WERI-Rb-1 (cell line): ENCODE measurements around the gene S100PBP.

Experiments used
- DNase-seq: peaks from one replicate; pipeline ENCODE4 v3.0.0-alpha.2; 2020
- H3K27ac ChIP-seq: fragments of 250-450 bp; sonication (Bioruptor Pico); 2 replicates; pipeline ENCODE4 v1.5.1; 2020; ENCODE audit warnings: mild to moderate bottlenecking, moderate library complexity
- H3K27me3 ChIP-seq: fragments of 250-450 bp; sonication (Bioruptor Pico); 2 replicates; pipeline ENCODE4 v1.5.1; 2021; ENCODE audit warnings: mild to moderate bottlenecking, low read depth, moderate library complexity; ENCODE audit not compliant: insufficient read depth, severe bottlenecking
- H3K36me3 ChIP-seq: fragments of 250-450 bp; sonication (Bioruptor Pico); 2 replicates; pipeline ENCODE4 v1.5.1; 2020; ENCODE audit warnings: mild to moderate bottlenecking, moderate library complexity
- H3K4me3 ChIP-seq: 2 replicates; pipeline ENCODE4 v1.5.1; 2011; ENCODE audit warnings: low read depth, mild to moderate bottlenecking, control low read depth, low read length
- H3K9me3 ChIP-seq: fragments of 250-450 bp; sonication (Bioruptor Pico); 2 replicates; pipeline ENCODE4 v1.5.1; 2021; ENCODE audit warnings: mild to moderate bottlenecking, moderate library complexity; ENCODE audit not compliant: severe bottlenecking
- CTCF ChIP-seq: IDR thresholded peaks from 2 replicates; pipeline ENCODE4 v1.5.1; 2011; ENCODE audit warnings: low read depth, mild to moderate bottlenecking, control low read depth, inconsistent platforms, low read length

The S100PBP gene

GRCh38 chr1:32890516-32891240 lies 73.2 kb downstream of the S100PBP start:
- DNase-seq, result peak; percentile 55
- no peaks in the 10 kb centered on the region for H3K27me3 ChIP-seq
- peak overlapping the region; percentile 36 for H3K27ac ChIP-seq
- TF ChIP-seq CTCF, result no peak
- H3K4me3 ChIP-seq, result no peak overlapping the region
- H3K9me3 ChIP-seq, result no peaks in the 10 kb centered on the region
- peaks cover 39% of the 10 kb centered on the region for H3K36me3 ChIP-seq

GRCh38 chr1:32891241-32891570 lies 73.8 kb downstream of the S100PBP start:
- DNase-seq, result no peak
- Histone ChIP-seq H3K36me3 (peaks cover 44% of the 10 kb centered on the region), H3K27me3 (no peaks in the 10 kb centered on the region), H3K9me3 (no peaks in the 10 kb centered on the region), H3K27ac (peak overlapping the region; percentile 9; the same call in 1 of the 2 replicates), H3K4me3 (no peak overlapping the region)
- no peak for TF ChIP-seq CTCF

- no peak overlapping the region for H3K4me3 ChIP-seq
- TF ChIP-seq CTCF, result no peak
- no peaks in the 10 kb centered on the region for H3K9me3 ChIP-seq
- peaks cover 48% of the 10 kb centered on the region for H3K36me3 ChIP-seq
- DNase-seq, result no peak
- peak overlapping the region; percentile 9; the same call in 1 of the 2 replicates for H3K27ac ChIP-seq
- H3K27me3 ChIP-seq, result no peaks in the 10 kb centered on the region
Observed at GRCh38 chr1:32891630-32892029, 74.2 kb downstream of the S100PBP start.

GRCh38 chr1:32892368-32893197 lies 75.1 kb downstream of the S100PBP start:
- Histone ChIP-seq H3K27ac (peak overlapping the region; percentile 95), H3K27me3 (no peaks in the 10 kb centered on the region), H3K9me3 (no peaks in the 10 kb centered on the region), H3K36me3 (peaks cover 49% of the 10 kb centered on the region), H3K4me3 (peak overlapping the region; percentile 70)
- DNase-seq, result peak; percentile 85
- peak; percentile 84 for TF ChIP-seq CTCF

GRCh38 chr1:32893198-32894018 lies 76.0 kb downstream of the S100PBP start:
- no peaks in the 10 kb centered on the region for H3K9me3 ChIP-seq
- peak overlapping the region; percentile 95 for H3K27ac ChIP-seq
- TF ChIP-seq CTCF, result no peak
- peak overlapping the region; percentile 70 for H3K4me3 ChIP-seq
- DNase-seq, result peak; percentile 94
- H3K27me3 ChIP-seq, result no peaks in the 10 kb centered on the region
- H3K36me3 ChIP-seq, result peaks cover 49% of the 10 kb centered on the region
